Measurements from ENCODE around the gene ZNF800.

Gene ZNF800

DNA sequence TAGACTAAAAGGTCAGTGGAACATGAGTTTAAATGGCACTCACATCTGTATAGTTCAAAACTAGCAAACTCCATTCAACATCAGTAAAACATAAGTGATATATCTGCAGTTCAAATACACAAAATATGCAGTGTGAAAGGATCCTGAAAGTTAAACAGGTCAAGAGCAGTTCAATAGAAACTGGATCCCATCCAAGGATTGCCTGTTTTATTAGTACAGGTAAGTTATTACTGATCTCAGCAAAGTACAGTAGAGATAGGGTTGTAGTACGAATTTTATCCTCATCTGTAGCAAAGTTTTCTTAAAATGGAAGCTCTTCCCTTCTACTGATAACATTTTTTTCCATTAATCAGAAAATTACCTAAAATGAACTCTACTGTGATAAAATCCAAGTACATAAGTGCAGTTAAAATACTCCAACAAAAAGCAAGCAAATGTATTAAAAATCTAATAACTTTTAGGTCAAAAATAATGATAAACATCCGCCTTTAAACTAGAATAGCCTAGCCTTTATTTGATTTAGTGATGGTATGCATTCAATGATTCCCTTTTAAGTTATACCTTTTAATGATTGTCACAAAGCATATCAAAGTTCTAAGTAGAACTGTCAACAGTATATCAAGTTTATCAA lies 2.2 kb downstream of the ZNF800 start:
- no peak for DNase-seq

DNA sequence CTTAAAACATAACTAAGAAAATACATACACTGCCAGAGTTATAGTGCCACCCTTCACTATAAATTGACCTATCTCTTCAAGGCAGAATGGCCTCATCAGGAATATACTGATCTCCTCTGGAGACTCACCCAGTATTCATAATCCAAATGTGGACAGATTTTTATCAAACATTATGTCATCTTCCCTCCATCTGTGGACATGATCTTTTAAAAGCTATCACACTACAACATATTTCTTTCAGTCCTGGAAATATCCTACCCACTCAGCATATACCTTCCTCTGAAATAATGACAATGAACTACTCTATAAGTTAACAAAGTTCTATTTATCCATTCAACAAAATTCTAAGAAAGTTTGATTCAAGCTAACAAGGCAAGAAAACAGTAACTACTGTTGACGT lies 3.2 kb downstream of the ZNF800 start:
- DNase-seq: no peak

DNA sequence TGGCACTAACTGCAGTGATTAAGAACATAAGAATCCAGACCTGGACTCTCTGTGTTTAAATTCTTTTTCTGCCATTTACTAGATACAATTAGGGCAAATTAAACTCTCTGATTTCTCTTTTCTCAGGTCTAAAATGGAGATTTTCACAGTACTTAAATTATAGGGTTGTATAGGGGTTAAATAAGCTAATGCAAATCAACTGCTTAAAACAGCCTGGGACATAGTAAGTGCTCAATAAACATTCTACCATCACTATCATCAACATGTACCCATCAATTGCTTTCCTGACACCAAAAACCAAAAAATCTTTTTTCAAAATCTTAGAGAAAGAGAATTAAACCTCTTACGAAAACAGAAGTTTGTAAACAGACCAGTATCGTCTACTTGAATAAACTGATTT lies 4.5 kb downstream of the ZNF800 start:
- DNase-seq: no peak

DNA sequence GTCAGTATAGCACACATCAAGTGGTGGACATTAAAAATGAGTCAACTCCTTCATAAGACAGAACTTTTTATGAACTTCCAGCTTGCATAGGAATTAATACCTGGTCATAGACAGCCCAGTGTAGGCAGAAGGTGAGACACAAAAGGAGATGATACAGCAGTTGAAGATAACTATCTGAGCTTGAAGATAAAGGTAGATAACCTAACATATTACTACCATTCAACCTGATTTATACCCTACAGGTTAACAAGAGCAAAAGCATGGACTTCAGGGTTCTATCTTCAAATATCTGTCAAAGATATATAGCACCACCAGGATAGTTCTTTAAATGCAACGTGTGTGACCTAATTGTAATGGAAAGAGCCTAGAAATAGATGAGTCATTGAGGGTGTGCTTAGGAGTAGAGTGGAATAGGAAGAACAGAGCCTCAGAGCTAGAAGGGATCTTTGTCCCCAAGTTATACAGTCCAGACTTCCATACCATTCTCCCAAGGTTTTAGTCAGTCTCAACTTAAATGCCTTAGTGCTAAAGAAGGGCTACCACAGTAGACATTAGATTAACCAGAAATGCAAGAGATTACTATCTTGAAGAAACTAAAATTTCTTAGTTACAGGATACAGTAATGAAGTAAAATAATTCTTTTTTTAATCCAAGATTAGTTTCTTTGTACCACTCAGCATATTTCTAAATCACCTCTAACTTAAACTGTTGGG lies 9.2 kb downstream of the ZNF800 start:
- DNase-seq: no peak

DNA sequence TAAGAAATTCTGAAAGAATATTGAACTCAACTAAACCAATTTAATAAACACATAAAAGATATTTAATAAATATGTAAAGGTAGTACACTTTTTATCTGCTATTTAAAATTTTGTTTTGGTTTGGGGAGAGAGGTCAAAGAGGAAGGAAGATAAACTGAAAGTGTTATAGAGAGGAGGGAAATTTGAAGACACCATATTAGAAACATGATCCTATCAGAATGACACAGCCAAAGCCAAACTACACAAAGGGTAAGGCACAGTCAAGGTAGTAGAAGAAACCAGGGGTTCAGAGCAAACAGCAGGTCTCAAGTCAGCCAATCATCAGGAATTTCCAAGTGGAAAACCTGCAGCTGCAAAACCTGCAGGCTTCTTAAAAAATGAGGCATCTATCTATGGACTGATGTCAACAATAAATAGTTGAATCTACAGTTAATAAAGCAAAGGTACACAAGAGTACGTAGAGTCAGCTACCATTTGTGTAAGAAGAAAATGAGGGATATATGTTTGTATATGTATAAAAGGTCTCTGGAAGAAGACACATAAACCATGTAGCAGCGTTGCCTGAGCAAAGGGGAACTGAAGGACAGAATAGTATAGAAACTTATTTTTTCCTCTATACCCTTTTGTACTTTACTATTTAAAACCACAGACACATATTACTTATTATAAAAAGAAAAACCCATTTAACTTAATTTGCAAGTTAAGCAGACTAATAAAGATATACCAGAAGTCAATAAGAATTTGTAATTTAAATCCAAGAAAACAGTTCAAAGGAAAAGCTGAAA lies 10.0 kb downstream of the ZNF800 start:
- no peak for DNase-seq

DNA sequence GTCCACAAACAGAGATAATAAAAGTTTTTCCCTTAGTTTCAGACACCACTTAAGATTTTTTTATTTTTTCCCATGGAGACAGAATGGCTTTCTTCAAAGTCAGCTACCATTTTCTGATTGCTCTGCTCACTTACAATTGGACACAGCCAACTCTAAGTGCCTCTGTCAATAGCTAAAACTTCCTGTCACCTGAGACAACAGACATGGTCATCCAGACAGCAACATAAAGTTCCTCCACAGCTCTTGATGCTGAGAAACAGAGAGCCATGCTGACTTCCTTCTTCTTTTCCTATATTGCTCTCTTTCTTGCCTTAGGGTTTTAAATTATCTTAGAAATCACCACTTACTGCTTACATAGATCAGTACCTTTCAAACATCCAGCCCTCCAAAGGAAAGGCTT lies 12.0 kb downstream of the ZNF800 start:
- no peak for DNase-seq

DNA sequence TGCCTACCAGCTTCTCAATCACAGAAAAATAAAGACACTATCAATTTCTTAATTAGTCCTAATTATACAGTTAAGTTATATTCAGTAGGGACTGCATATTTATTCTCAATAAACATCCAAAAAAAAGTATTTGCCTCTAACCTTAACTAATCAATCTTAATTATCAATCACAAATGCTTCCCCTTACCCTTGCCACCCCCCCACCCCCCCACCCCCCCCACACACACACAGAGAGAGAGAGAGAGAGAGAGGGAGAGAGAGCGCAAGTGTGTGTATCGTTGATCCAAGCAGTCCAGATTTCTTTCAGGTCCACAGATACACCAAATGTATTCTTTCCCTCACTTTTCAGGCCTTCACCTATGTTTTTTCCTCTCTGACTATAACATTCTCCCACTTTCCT lies 12.9 kb downstream of the ZNF800 start:
- no peak for DNase-seq

DNA sequence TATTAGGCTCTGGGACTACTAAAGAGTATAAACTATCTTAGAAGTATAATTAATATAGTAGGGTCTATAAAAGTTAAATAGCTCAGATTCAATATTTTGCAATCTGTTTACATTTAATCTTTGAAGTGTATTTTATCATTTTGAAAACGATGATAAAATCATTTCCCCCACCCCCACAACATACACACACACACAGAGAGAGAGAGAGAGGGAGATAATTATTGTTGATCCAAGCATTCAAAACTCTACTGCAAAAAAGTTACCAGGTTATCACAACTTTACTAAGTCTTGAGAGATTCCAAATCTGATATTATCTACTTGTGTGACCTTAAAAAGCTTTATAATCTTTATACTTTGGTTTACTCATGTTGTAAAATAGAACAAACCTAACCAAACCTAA lies 14.0 kb downstream of the ZNF800 start:
- no peak for DNase-seq

DNA sequence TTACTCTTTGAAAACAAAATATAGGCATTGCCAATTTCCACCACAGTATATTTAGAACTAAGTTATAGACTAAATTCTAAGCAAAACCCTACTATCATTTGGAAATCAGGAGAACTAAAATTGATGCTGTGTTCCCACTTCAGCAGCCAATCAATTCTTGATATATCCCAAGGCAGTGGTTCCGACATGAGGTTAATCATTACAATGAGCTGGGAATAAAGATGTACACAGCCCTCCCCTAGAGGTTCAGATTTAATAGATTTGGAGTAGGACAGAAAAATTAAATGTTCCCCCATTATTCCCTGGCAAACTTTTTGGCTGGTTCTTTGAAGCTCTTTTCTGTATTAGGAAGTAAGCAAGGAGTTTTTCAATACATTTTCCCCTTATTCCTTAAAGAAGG lies 15.1 kb downstream of the ZNF800 start:
- no peak for DNase-seq

DNA sequence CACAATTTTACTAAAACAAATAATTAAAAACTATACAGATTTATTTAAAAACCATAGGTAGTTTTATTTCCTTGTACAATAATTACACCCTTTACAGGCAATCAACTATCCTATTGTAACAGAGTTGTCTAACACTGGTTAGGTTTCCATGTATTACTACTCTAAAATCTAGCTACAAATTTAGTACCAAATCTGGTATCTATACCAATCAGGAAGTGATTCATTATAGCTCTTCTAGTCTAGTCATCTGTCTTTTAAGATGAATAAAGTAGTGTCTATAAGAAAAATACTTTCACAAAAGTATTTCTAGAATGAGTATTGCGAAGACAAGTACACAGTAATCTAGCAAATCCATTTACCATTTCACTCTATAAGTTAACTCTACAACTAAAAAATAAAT lies 16.9 kb downstream of the ZNF800 start:
- DNase-seq: no peak

DNA sequence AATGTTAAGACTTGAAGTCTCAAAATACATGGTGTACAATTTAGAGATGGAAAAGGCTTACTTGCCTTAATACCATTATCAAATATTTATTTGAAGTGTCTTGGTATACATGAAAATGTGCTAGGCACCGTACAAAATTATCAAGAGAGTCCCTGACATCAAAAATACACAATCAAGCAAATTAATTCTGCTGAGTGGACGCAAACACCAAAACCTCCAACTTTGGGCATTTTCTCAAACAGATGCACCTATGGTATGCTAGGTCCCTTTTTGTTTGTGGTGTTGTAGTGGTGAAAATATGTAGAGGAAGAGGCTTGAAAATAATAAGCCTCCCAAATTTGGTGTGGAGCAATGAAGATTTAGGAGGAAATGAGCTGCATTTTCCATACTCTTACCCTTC lies 24.8 kb downstream of the ZNF800 start:
- DNase-seq: no peak

DNA sequence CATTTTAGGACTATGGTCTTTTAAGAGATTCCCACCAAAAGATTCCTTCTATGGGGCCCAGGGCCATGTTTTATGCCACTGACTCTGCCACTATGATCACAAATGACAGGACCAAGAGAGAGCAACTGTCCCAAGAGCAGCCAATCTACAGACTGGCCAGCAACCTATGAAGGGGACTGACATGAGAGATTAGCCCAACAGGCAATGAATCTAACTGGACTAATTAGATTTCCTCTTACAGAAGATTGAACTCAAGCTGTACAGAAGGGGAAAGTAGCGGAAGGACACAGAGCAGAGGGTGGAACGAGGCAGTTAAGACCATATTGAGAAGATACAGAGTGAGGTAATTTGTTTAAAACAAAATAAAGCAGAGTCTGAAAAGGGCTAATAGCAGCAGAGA lies 25.8 kb downstream of the ZNF800 start:
- no peak for DNase-seq

DNA sequence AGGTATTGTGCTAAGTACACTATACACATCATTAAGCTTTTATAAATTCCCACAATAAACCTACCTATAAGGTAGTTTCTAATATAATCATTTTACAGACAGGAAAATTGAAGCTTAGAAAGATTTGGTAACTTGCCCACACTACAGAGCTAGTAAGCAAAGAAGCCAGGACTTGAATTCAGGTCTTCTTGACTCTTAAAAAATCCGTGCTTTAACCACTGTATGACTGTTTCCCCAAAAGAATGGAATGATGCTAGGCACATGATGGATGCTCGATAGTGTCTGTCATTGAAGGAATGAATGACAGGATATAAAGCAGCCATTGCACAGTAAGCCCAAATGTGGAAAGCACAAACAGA lies 26.6 kb downstream of the ZNF800 start:
- no peak for DNase-seq

DNA sequence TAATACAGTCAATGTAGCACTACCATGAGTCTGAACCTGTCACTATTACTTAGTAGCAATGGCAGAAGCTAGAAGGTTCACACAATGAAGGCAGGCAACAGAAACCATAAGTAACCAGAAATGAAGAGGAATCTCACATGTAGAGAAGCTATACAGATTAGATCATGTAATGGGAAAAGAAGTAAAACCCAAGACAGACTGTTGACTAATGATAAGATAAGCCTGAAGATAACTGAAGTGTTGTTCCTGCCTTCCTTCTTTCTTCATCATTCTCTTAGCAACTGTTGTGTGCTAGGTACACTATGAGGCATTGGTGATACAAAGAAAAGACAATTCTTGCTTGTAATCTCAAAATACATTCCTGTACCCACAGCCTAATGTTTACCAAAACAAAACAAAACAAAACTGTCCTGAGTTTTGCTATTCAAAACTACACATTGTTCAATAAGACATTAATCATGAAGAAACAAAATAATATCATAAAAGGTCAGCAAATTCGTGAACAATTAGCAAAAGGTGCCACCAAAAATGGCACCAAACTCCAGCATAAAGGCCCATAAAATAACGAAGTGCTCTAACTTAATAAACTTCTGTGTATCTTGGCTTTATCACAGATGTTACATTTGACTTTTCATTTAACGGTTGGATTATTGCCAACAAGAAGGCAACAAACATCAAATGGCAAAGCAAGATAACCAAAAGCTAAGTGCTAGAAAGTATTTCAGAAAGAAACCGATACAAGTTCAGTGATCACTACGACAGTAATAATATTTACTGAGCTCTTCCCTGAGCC lies 27.1 kb downstream of the ZNF800 start:
- no peak for DNase-seq

DNA sequence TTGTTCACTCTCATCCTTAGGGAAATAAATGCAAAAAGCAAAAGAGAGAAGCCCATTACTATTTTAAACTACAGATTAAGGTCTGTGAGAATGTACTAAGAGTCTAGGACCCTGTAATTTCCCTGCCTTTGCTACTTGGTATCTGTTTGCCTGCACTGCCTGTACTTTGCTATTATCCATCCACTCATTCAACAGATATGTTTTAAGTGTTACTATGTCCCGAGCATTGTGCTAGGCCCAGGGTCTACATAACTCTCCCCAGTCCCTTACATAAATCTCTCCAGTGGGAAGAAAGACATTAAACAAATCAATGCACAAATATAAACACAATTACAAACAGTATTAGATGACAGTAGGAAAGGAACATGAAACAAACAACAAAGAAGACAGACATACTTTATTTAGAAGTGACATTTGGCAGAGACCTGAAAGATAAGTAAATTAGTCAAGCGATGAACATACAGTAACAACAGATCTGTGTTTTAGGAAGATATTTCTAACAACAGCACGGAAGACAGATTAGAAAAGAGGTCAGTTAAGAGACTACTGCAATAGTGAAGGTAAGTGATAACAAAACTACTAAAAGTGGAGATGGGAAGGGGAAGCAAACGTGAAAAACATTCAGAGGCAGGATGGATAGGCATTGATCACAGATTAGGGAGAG lies 30.0 kb downstream of the ZNF800 start:
- DNase-seq: no peak

DNA sequence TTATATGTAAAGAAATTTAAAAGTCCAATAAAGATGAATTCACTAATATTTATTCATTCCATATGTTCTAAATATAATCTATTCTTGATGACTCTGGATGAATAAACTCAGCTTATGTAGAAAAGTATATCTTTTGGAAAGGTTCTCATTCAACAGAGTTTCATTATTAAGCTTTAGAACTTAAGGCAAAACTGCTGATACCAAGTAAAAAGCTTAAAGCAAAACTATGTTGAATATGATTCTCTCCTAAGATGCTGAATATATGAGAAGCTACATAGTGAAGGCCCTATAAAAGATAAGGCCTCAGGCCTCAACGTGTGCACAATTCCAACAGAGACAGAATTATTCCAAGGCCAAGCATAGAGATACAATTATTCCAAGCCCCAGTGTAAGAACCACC lies 30.8 kb downstream of the ZNF800 start:
- DNase-seq: no peak

DNA sequence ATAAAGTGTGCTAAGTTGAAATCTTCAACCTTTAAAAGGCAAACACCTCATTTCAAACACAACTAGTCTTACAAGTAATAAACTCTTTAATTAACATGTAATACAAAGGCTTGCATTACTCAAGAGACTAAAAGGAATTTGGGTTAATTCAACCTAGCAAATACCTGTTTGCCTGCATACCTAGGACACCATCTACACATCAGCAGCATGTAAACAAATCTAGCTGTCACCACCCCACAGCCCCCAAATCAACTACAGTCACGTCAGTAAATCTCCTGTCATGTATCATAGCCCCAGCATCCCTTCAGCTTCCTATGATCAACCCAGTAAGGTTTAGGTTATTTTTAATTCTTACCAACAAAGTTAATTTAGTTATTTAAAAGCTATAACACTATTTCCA lies 33.5 kb downstream of the ZNF800 start:
- DNase-seq: no peak

DNA sequence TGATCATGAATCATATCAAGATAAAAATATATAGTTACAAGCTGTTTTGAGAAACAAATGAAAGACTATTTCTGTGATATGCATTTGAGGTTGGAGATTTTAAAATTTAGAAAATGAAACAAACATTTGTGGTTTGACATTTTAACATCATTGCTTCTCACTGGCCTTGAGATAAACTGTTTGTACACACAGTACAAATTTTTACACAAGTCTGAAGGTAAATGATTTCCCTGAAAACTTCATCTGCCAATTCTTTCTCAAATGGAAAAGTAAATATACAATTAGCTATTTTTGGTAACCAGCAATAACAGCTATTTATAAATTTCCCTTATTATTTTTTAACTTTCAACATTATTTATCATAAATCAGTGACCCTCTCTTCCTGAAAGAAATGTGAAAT lies 38.6 kb downstream of the ZNF800 start:
- no peak for DNase-seq

DNA sequence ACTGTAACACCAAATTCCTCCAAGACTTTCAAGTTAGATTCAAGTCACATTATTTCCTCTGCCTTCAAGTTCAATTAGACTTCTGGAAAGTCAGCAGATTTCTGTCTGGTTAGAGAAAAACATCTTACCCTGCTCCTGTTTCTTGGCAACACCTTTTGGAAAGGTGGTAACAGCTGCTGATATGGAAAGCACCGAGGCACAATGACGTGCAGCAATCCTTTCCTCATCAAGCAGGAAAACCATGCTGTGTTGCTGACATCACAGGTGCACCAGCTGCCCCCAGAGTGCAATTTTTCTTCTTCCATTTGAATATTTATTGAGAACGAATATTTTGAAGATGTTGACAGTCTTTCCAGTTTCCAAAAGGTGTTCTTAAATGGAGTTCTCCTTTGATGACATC lies 41.9 kb downstream of the ZNF800 start:
- DNase-seq: no peak

DNA sequence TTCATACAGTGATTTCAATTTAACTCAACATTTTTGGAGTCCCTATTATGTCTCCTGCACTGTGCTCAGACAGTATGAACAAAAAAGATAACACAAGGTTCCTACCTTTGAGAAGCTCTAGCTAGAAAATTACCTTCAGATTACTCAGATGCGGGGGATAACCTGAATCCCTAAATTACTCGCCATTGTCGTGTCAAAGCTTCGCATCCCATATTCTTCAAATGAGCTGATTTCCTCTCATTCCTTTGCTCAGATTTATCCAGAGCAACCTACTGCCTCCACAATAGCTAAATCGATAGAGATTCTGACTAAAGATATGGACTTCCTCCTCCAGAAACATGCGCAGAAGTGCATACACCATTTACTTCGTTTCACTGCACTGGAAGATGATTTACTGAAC lies 42.6 kb downstream of the ZNF800 start:
- DNase-seq: no peak

DNA sequence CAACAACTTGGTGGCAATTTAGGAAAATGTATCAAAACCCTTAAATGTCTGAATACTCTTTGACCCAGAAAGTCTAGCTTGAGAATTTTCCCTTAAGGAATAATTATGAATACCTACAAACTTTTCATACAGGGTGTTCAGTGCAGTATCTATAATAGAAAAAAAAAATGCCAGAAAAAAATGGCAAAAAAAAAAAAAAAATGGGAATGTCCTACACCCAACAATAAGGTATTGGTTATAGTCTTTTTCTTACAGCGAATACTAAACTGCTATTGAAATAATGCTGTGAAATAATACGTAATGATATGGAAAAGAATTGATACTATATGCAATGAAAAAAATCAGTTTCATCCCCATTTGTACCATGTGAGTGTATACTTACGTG lies 44.3 kb downstream of the ZNF800 start:
- no peak for DNase-seq

DNA sequence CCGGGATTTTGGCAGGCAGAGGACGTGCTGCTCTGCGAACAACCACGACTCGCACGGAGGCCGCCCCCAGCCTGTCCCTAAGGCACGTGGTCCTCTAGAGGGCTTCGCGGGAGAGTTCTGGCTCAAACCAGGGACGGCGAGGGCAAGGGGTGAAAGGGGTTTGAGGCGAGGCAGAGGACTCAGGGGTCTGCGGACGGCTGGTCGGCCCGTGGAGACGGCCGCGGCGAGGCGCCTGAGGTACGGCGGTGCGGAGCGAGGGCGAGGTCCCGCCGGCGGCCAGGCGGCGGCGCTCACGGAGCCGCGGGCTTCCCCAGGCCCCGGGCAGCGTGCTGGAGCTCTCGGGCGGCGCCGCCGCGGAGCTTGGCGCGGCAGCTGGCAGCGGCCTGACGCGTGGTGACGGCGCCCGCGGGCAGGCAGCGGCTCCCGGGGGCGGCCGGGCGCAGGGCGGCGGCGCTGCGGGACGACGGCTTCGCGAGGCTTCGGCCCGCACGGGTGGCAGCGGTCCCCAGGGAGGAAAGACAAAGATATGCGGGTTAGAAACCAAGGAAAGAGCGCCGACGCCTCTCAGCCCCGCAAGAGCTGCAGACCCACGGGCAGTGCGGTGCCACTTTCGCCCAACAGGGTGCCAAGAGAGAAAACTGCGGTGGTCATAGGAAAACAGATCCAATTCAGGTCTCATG lies 44.8 kb downstream of the ZNF800 start:
- DNase-seq: peak; percentile 73

All from NCI-H1105 (cell line).